Renal cortical epithelial cell (primary cell): Measurements from ENCODE around the gene TRPC4AP. TPM values are rescaled to one million over a fixed set of nuclear protein-coding genes. Genes with fewer than 3 reads are reported as not detected.

Experiments
- DNase-seq: peaks from one replicate; pipeline ENCODE4 v3.0.0-alpha.2; 2011; ENCODE audit warnings: low read depth
- total RNA-seq: library from RNA; depleted of rRNA; stranded (reverse); fragments of >200 nt; gene quantifications from 2 replicates; pipeline ENCODE4 v1.2.3, GENCODE V29; 2014

The TRPC4AP gene
- total RNA-seq, 1 donor from 2014 or later: 93.3 TPM

GRCh38 chr20:35059110-35059509 lies 33.5 kb downstream of the TRPC4AP start:
- DNase-seq: no peak

- DNase-seq: no peak
Measured at GRCh38 chr20:35055445-35056276, 36.9 kb downstream of the TRPC4AP start.

GRCh38 chr20:35054814-35055213 lies 37.8 kb downstream of the TRPC4AP start:
- DNase-seq: no peak

GRCh38 chr20:35052616-35053015 lies 40.0 kb downstream of the TRPC4AP start:
- DNase-seq: peak; percentile 54

GRCh38 chr20:35049776-35050352 lies 42.7 kb downstream of the TRPC4AP start:
- DNase-seq: peak; percentile 8

GRCh38 chr20:35048739-35049138 lies 43.9 kb downstream of the TRPC4AP start:
- DNase-seq: no peak

- no peak for DNase-seq
Measured at GRCh38 chr20:35042268-35042667, 50.3 kb downstream of the TRPC4AP start.

- DNase-seq: no peak
Measured at GRCh38 chr20:35040646-35041045, 52.0 kb downstream of the TRPC4AP start.

GRCh38 chr20:35039846-35040489 lies 52.6 kb downstream of the TRPC4AP start:
- DNase-seq: no peak

- peak; percentile 61 for DNase-seq
Measured at GRCh38 chr20:35039146-35039545, 53.5 kb downstream of the TRPC4AP start.

GRCh38 chr20:35034145-35034544 lies 58.5 kb downstream of the TRPC4AP start:
- DNase-seq: peak; percentile 14

GRCh38 chr20:35030136-35030535 lies 62.5 kb downstream of the TRPC4AP start:
- DNase-seq: no peak

GRCh38 chr20:35027301-35027700 lies 65.3 kb downstream of the TRPC4AP start:
- DNase-seq: no peak

GRCh38 chr20:35025116-35025515 lies 67.5 kb downstream of the TRPC4AP start:
- DNase-seq: no peak

- no peak for DNase-seq
Measured at GRCh38 chr20:35023624-35024023, 69.0 kb downstream of the TRPC4AP start.

GRCh38 chr20:35021831-35022230 lies 70.8 kb downstream of the TRPC4AP start:
- no peak for DNase-seq

GRCh38 chr20:35021063-35021462 lies 71.5 kb downstream of the TRPC4AP start:
- DNase-seq: no peak

GRCh38 chr20:35020108-35020928 lies 72.3 kb downstream of the TRPC4AP start:
- DNase-seq: no peak

GRCh38 chr20:35018590-35019371 lies 73.8 kb downstream of the TRPC4AP start:
- no peak for DNase-seq

- no peak for DNase-seq
Measured at GRCh38 chr20:35017099-35017835, 75.3 kb downstream of the TRPC4AP start.

GRCh38 chr20:35015863-35016193 lies 76.8 kb downstream of the TRPC4AP start:
- DNase-seq: no peak
